SU-DHL-6 (cell line): ENCODE results near the gene SLC6A20.

Source experiments
- H2AFZ ChIP-seq: fragments of 200-600 bp; sonication (generic); 2 replicates; pipeline ENCODE4 v1.6.1; 2014; ENCODE audit warnings: low read depth, mild to moderate bottlenecking, moderate library complexity, mixed read lengths, antibody characterized with exemption, low read length; ENCODE audit not compliant: severe bottlenecking
- H3F3A ChIP-seq: fragments of 200-600 bp; shearing (Covaris generic); 2 replicates; pipeline ENCODE4 v1.6.0; 2016; ENCODE audit warnings: antibody characterized with exemption, mild to moderate bottlenecking; ENCODE audit not compliant: insufficient read depth
- H3K27ac ChIP-seq: fragments of 200-600 bp; sonication (generic); 2 replicates; pipeline ENCODE4 v1.5.1; 2016; ENCODE audit warnings: low read depth, mild to moderate bottlenecking, low read length, moderate library complexity, mixed read lengths
- H3K27me3 ChIP-seq: fragments of 200-600 bp; sonication (generic), shearing (Covaris generic); 2 replicates; pipeline ENCODE4 v1.6.0; 2014; ENCODE audit warnings: mild to moderate bottlenecking, low read length
- H3K36me3 ChIP-seq: fragments of 200-600 bp; sonication (generic); 2 replicates; pipeline ENCODE4 v1.6.1; 2014; ENCODE audit warnings: mild to moderate bottlenecking, low read length, mixed read lengths
- H3K4me2 ChIP-seq: fragments of 300-600, 200-600 bp; shearing (Covaris generic), sonication (generic); 2 replicates; pipeline ENCODE4 v1.6.0; 2014; ENCODE audit warnings: low read length, low read depth, mild to moderate bottlenecking; ENCODE audit not compliant: poor library complexity, severe bottlenecking
- H3K4me3 ChIP-seq: fragments of 200-600 bp; sonication (generic); 2 replicates; pipeline ENCODE4 v1.5.1; 2014; ENCODE audit warnings: antibody characterized with exemption, low read length, mild to moderate bottlenecking, mixed read lengths; ENCODE audit not compliant: insufficient read depth, poor library complexity, severe bottlenecking
- H3K79me2 ChIP-seq: fragments of 200-600 bp; sonication (generic); 2 replicates; pipeline ENCODE4 v1.6.1; 2014; ENCODE audit warnings: mild to moderate bottlenecking, low read length, moderate library complexity; ENCODE audit not compliant: insufficient read depth
- H3K9ac ChIP-seq: fragments of 200-600 bp; sonication (generic); 2 replicates; pipeline ENCODE4 v1.7.0; 2014; ENCODE audit warnings: mild to moderate bottlenecking, low read length
- H3K9me2 ChIP-seq: fragments of 200-600 bp; sonication (generic); replicated peaks from 2 replicates; pipeline ENCODE4 v1.6.1; 2014; ENCODE audit warnings: low read length; ENCODE audit not compliant: insufficient read depth
- H3K9me3 ChIP-seq: fragments of 200-600 bp; sonication (generic); 2 replicates; pipeline ENCODE4 v1.6.1; 2014; ENCODE audit warnings: low read length, mixed read lengths; ENCODE audit not compliant: insufficient read depth
- H4K20me1 ChIP-seq: fragments of 200-600 bp; sonication (generic); 2 replicates; pipeline ENCODE4 v1.6.1; 2014; ENCODE audit warnings: low read depth, mild to moderate bottlenecking, antibody characterized with exemption, low read length, moderate library complexity, mixed read lengths
- CTCF ChIP-seq: fragments of 200-600 bp; sonication (generic); IDR thresholded peaks from one replicate; pipeline ENCODE4 v1.5.1; 2017; ENCODE audit warnings: antibody characterized with exemption, mild to moderate bottlenecking, low read length, moderate library complexity; ENCODE audit not compliant: insufficient read depth, poor library complexity, severe bottlenecking
- EZH2phosphoT487 ChIP-seq: fragments of 200-600 bp; sonication (generic), shearing (Covaris generic); conservative IDR thresholded peaks from 2 replicates; pipeline ENCODE4 v1.6.1; 2018; ENCODE audit warnings: mild to moderate bottlenecking, antibody characterized with exemption, low read length, moderate library complexity, mixed read lengths

Gene SLC6A20

GRCh38 chr3:45794177-45794560 is 2.2 kb downstream of the SLC6A20 start:
- Histone ChIP-seq H3F3A (no peaks in the 10 kb centered on the region), H3K27me3 (no peaks in the 10 kb centered on the region), H3K4me2 (no peak overlapping the region)

GRCh38 chr3:45793482-45794176 is 2.7 kb downstream of the SLC6A20 start:
- Histone ChIP-seq H3K4me3 (no peak overlapping the region), H2AFZ (no peak overlapping the region), H3K27me3 (no peaks in the 10 kb centered on the region), H3K9ac (no peak overlapping the region), H3K9me2 (no peaks in the 10 kb centered on the region), H3K79me2 (no peaks in the 10 kb centered on the region), H3F3A (no peaks in the 10 kb centered on the region), H3K9me3 (no peaks in the 10 kb centered on the region), H4K20me1 (no peaks in the 10 kb centered on the region), H3K36me3 (no peaks in the 10 kb centered on the region), H3K27ac (no peak overlapping the region), H3K4me2 (no peak overlapping the region)
- TF ChIP-seq CTCF: no peak
- TF ChIP-seq EZH2phosphoT487: no peak

More at GRCh38 chr3:45794177-45794560, 2.2 kb downstream of the SLC6A20 start:
- no peaks in the 10 kb centered on the region for H3K36me3 ChIP-seq
- no peak overlapping the region for H3K4me3 ChIP-seq
- TF ChIP-seq EZH2phosphoT487: no peak
- TF ChIP-seq CTCF: no peak
- H3K79me2 ChIP-seq: no peaks in the 10 kb centered on the region
- no peak overlapping the region for H3K27ac ChIP-seq
- H3K9me3 ChIP-seq: no peaks in the 10 kb centered on the region
- H2AFZ ChIP-seq: no peak overlapping the region
- H3K9me2 ChIP-seq: no peaks in the 10 kb centered on the region
- no peak overlapping the region for H3K9ac ChIP-seq
- no peaks in the 10 kb centered on the region for H4K20me1 ChIP-seq

- Histone ChIP-seq H2AFZ (no peak overlapping the region), H3K9me2 (no peaks in the 10 kb centered on the region), H3K27ac (no peak overlapping the region), H3K4me2 (no peak overlapping the region), H3K4me3 (no peak overlapping the region), H4K20me1 (no peaks in the 10 kb centered on the region), H3F3A (no peaks in the 10 kb centered on the region), H3K36me3 (no peaks in the 10 kb centered on the region), H3K9me3 (no peaks in the 10 kb centered on the region), H3K79me2 (no peaks in the 10 kb centered on the region), H3K27me3 (no peaks in the 10 kb centered on the region), H3K9ac (no peak overlapping the region)
- TF ChIP-seq EZH2phosphoT487 (no peak), CTCF (no peak)
Observed at GRCh38 chr3:45792516-45793172, 3.7 kb downstream of the SLC6A20 start.
